GM19025 (cell line): ENCODE data around the gene NAGK.
A peak's percentile ranks its signal among the peaks of the same experiment; 100 is the strongest.
"Not testable (repeated sequence)": the region's sequence is repeated elsewhere in the genome, so short reads cannot be mapped to it uniquely, and the experiment has no call there.

Experiments used
- ATAC-seq: cut with Tn5 transposase; IDR thresholded peaks from one replicate; pipeline ENCODE4 v1.9.1; 2021; ENCODE audit warnings: mild to moderate bottlenecking, low read depth, moderate library complexity; ENCODE audit not compliant: unreplicated experiment

Gene NAGK

GRCh38 chr2:71067567-71068217 is 756 bp upstream of the NAGK start:
- ATAC-seq = peak; percentile 1

GRCh38 chr2:71069376-71069775 is 928 bp downstream of the NAGK start:
- ATAC-seq = no peak

DNA sequence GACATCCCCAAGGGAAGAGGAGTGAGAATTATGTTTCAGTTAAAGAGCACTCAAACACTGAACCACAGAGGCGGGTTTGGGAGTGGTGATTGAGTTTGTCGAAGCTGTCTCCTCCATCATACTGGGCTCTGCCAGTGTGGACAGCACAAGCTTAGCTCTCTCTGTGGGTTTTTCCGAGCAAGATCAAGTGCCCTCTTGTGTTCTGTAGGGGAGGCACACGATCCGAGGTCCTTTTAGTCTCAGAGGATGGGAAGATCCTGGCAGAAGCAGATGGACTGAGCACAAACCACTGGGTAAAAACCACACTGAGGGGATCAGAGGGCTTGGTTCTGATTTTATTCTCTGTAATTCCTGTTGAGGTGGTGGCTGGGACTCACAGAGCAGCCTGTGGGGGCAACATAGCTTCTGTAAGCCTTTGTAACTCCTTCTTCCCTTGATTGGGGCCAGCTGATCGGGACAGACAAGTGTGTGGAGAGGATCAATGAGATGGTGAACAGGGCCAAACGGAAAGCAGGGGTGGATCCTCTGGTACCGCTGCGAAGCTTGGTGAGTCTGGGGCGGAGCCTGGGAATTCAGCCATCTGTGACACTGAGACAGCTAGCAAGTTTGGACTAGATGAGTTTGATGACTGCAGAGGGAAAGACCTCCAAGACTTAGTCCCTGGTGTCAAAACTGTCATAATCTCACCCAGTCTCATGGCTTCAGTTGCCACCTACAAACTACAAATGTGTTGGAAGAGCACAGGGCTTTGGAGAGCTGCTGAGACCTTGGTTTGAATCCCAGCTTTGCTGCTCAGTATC is 2.0 kb downstream of the NAGK start:
- ATAC-seq = no peak

- peak; percentile 35 for ATAC-seq
Measured at GRCh38 chr2:71071681-71072398, 3.4 kb downstream of the NAGK start.

DNA sequence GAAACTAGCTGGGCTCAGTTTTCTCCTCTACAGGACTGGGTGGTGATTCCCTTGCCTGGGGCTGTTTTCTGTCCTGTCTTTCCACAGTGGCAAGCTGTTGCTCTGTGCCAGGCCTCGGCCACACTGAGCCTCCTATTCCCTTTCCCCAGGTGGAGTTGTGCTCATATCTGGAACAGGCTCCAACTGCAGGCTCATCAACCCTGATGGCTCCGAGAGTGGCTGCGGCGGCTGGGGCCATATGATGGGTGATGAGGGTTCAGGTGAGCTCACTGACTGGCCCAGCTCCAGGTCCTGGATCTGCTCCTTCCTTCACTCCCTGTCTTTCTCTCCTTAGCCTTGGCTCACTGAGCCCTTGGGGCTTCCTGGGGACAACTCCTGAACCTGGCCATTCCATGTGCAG is 4.0 kb downstream of the NAGK start:
- no peak for ATAC-seq

- ATAC-seq = no peak
Measured at GRCh38 chr2:71073475-71073874, 5.0 kb downstream of the NAGK start.

DNA sequence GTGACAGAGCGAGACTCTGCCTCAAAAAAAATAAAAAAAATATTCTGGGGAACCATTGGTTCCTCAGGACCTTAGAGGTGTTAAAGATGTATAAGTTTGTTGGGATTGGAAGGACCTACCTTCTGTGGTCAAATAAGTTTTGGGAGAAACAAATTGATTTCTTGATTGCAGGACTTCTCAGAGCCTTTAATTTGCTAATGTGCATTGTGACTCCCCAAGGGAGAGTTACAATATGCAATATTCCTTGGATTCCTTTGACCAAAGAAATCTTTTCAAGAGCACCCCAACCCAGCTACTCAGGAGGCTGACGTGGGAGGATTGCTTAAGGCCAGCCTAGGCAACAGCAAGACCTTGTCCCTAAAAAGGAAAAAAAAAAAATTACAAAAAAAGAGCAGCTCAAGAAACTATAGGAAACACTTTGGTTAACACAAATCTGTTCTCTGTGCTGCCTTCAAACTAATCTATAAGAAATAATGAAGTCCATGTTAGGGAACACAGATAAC is 6.5 kb downstream of the NAGK start:
- no peak for ATAC-seq

DNA sequence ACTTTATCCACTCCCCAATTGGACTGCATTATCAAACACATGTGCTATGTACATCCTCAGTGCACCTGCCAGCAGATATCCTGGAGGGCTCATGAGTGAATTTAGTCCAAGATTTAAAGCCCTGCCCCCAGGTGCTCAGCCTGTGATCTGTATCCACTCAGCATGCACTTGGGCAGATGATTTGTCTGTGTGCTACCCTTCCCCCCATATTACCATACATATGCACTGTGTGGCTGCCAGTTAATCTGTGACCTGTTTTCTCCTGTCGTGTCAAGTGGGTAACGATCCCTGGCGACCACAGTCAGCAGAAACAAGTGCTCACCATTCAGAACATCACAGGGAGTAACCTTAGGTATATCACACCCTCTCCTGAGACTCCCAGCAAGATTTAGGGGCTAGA is 10.2 kb downstream of the NAGK start:
- ATAC-seq = no peak

- ATAC-seq = peak; percentile 55
Measured at GRCh38 chr2:71082402-71083252, 14.2 kb downstream of the NAGK start.

DNA sequence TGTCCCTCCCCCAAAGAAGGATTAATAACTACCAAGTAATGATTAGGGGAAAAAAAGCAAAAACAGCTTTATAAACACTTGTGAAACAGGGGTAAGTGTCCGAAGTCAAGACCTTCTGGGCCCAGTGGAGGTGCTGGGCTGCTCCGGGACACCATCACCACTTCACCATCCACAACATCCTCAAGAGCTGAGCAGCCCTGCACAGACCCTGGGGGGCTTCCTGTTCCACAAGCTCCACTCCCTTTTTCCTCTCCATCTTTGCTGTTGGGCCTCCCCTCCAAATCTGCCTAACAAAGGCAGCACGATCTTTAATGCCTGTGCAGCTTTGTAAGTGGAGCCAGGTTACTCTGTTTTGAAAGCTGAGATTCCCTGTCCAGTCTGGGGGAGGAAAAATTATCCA is 14.8 kb downstream of the NAGK start:
- not testable (repeated sequence) for ATAC-seq

DNA sequence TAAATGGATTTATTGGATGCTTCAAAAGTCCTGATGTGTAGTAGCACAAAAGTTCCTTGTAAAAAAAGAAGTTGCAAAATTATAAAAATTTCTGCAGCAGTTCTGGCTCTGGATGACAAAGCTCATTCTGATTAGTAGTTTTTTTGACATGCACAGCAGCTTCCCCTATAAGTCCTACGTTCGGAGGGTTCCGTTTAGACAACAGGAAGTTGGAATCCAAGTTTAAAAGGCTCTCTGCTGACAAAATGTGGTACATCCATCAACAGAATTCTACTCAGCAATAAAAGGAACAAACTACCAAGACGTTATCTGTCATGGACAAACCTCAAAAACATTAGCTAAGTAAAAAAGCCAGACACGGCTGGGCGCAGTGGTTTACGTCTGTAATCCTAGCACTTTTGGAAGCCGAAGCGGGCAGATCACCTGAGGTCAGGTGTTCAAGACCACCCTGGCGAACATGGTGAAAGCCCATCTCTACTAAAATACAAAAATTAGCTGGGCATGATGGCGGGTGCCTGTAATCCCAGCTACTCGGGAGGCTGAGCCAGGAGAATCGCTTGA is 15.4 kb downstream of the NAGK start:
- ATAC-seq = not testable (repeated sequence)

GRCh38 chr2:71085325-71086003 is 17.0 kb downstream of the NAGK start:
- not testable (repeated sequence) for ATAC-seq

DNA sequence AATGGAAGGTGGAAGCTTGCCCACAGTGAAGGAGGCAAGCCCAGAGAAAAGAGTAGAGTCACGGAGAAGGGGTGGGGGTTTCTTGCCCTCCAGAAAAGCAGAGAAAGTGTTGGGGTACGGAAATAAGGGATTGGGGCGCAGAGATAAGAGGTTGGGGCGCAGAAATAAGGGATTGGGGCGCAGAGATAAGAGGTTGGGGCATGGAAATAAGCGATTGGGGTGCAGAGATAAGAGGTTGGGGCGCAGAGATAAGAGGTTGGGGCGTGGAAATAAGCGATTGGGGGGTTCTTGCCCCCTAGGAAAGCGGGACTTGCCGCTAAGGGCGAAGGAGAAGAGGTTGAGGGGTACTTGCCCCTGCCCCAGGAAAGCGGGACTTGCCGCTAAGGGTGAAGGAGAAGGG is 21.0 kb downstream of the NAGK start:
- ATAC-seq = not testable (repeated sequence)

DNA sequence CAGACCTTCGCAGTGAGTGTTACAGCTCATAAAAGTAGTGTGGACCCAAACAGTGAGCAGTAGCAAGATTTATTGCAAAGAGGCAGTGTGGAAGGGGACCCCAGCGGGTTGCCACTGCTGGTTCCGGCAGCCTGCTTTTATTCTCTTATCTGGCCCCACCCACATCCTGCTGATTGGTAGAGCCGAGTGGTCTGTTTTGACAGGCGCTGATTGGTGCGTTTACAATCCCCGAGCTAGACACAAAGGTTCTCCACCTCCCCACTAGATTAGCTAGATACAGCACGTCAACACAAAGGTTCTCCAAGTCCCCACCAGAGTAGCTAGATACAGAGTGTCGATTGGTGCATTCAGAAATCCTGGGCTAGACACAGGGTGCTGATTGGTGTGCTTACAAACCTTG is 23.4 kb downstream of the NAGK start:
- ATAC-seq = not testable (repeated sequence)

DNA sequence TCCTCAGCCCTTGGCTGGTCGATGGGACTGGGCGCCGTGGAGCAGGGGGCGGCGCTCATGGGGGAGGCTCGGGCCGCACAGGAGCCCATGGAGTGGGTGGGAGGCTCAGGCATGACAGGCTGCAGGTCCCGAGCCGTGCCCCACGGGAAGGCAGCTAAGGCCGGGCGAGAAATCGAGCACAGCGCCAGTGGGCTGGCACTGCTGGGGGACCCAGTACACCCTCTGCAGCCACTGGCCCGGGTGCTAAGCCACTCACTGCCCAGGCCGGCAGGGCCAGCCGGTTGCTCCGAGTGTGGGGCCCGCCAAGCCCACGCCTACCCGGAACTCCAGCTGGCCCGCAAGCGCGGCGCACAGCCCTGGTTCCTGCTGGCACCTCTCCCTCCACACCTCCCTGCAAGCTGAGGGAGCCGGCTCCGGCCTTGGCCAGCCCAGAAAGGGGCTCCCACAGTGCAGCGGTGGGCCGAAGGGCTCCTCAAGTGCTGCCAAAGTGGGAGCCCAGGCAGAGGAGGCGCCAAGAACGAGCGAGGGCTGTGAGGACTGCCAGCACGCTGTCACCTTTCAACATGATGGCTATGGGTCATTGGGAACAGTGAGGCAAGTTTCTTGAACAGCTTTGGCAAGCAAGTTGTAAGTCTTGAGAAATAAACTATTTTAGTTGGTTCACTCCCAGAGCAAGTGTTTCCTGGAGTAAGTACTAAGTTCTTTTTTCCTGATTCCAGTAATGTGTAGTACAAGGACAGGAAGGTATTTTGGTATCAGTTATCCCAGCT is 24.2 kb downstream of the NAGK start:
- ATAC-seq = not testable (repeated sequence)

- ATAC-seq = no peak
Measured at GRCh38 chr2:71100195-71100964, 31.9 kb downstream of the NAGK start.

- ATAC-seq = no peak
Measured at GRCh38 chr2:71101656-71102055, 33.2 kb downstream of the NAGK start.
